ENCODE data around the gene GRIN1. TPM values are rescaled to one million over a fixed set of nuclear protein-coding genes. Genes with fewer than 3 reads are reported as not detected.

GRIN1 gene
- polyA plus RNA-seq, 10 donors: 0.07 TPM; not detected in 8

GRCh38 chr9:137213160-137214060 is 74.5 kb downstream of the GRIN1 start:
- no peak for DNase-seq

- DNase-seq: no peak
Measured at GRCh38 chr9:137214620-137215019, 75.7 kb downstream of the GRIN1 start.

- DNase-seq: no peak
Measured at GRCh38 chr9:137215196-137215986, 76.4 kb downstream of the GRIN1 start.

- DNase-seq: no peak
Measured at GRCh38 chr9:137216188-137216965, 77.4 kb downstream of the GRIN1 start.

GRCh38 chr9:137217276-137218211 is 78.6 kb downstream of the GRIN1 start:
- DNase-seq: no peak

GRCh38 chr9:137218212-137218753 is 79.3 kb downstream of the GRIN1 start:
- DNase-seq: no peak

Other genes starting within 250 kb of the GRIN1 start
- 10 to 100 TPM; 27.4 to 47.9 (median 34.4) TPM for gene FBXW5, start 194.4 kb upstream of the GRIN1 start, polyA plus RNA-seq (ENCODE audit: insufficient read length in 10 of 10)
- gene C8G, start 193.9 kb upstream of the GRIN1 start, polyA plus RNA-seq (ENCODE audit: insufficient read length in 10 of 10): 1 to 10 TPM in 1 of 10 donors, under 1 TPM in 8, not detected in 1; 0.29 to 1.0 (median 0.51) TPM
- 1 to 10 TPM in 3 of 10 donors, under 1 TPM in 7; 0.25 to 1.2 (median 0.68) TPM for gene LCN12, start 186.9 kb upstream of the GRIN1 start, polyA plus RNA-seq (ENCODE audit: insufficient read length in 10 of 10)
- 10 to 100 TPM in 8 of 10 donors, 1 to 10 TPM in 2; 2.3 to 36.3 (median 17.1) TPM for gene PTGDS, start 161.7 kb upstream of the GRIN1 start, polyA plus RNA-seq (ENCODE audit: insufficient read length in 10 of 10)
- gene LCNL1, start 156.2 kb upstream of the GRIN1 start, polyA plus RNA-seq (ENCODE audit: insufficient read length in 10 of 10): 1 to 10 TPM in 3 of 10 donors, under 1 TPM in 7; 0.14 to 1.1 (median 0.66) TPM
- gene PAXX, start 146.7 kb upstream of the GRIN1 start, polyA plus RNA-seq (ENCODE audit: insufficient read length in 10 of 10): 10 to 100 TPM; 11.8 to 28.5 (median 21.6) TPM
- 1 to 10 TPM in 2 of 10 donors, under 1 TPM in 6, not detected in 2; 0.28 to 4.7 (median 0.54) TPM for gene CLIC3, start 142.6 kb upstream of the GRIN1 start, polyA plus RNA-seq (ENCODE audit: insufficient read length in 10 of 10)
- gene ABCA2, start 110.9 kb upstream of the GRIN1 start, polyA plus RNA-seq (ENCODE audit: insufficient read length in 10 of 10): 10 to 100 TPM; 11.5 to 18.7 (median 16.7) TPM
- under 1 TPM in 4 of 10 donors, not detected in 6; 0.10 to 0.48 (median 0.12) TPM for gene FUT7, start 107.1 kb upstream of the GRIN1 start, polyA plus RNA-seq (ENCODE audit: insufficient read length in 10 of 10)
- 10 to 100 TPM; 28.5 to 53.0 (median 38.4) TPM for gene NPDC1, start 93.0 kb upstream of the GRIN1 start, polyA plus RNA-seq (ENCODE audit: insufficient read length in 10 of 10)
- 10 to 100 TPM in 6 of 10 donors, 1 to 10 TPM in 4; 7.5 to 16.5 (median 12.1) TPM for gene ENTPD2, start 85.1 kb upstream of the GRIN1 start, polyA plus RNA-seq (ENCODE audit: insufficient read length in 10 of 10)
- 1 to 10 TPM; 1.9 to 7.1 (median 3.9) TPM for gene SAPCD2, start 68.6 kb upstream of the GRIN1 start, polyA plus RNA-seq (ENCODE audit: insufficient read length in 10 of 10)
- gene UAP1L1, start 61.6 kb upstream of the GRIN1 start, polyA plus RNA-seq (ENCODE audit: insufficient read length in 10 of 10): 1 to 10 TPM; 1.5 to 3.0 (median 2.0) TPM
- gene MAN1B1, start 52.2 kb upstream of the GRIN1 start, polyA plus RNA-seq (ENCODE audit: insufficient read length in 10 of 10): 10 to 100 TPM; 31.3 to 54.4 (median 41.1) TPM
- gene DPP7, start 24.4 kb upstream of the GRIN1 start, polyA plus RNA-seq (ENCODE audit: insufficient read length in 10 of 10): 10 to 100 TPM; 21.9 to 43.1 (median 28.8) TPM
- not detected for gene LRRC26, start 30.9 kb downstream of the GRIN1 start, polyA plus RNA-seq (ENCODE audit: insufficient read length in 10 of 10)
- gene TMEM210, start 32.9 kb downstream of the GRIN1 start, polyA plus RNA-seq (ENCODE audit: insufficient read length in 10 of 10): not detected
- 10 to 100 TPM; 21.2 to 36.5 (median 29.2) TPM for gene ANAPC2, start 49.4 kb downstream of the GRIN1 start, polyA plus RNA-seq (ENCODE audit: insufficient read length in 10 of 10)
- 10 to 100 TPM; 38.2 to 72.0 (median 49.6) TPM for gene SSNA1, start 49.5 kb downstream of the GRIN1 start, polyA plus RNA-seq (ENCODE audit: insufficient read length in 10 of 10)
- 10 to 100 TPM in 2 of 10 donors, 1 to 10 TPM in 8; 5.8 to 10.9 (median 7.8) TPM for gene TPRN, start 61.6 kb downstream of the GRIN1 start, polyA plus RNA-seq (ENCODE audit: insufficient read length in 10 of 10)
- 10 to 100 TPM; 30.3 to 36.7 (median 32.2) TPM for gene TMEM203, start 66.5 kb downstream of the GRIN1 start, polyA plus RNA-seq (ENCODE audit: insufficient read length in 10 of 10)
- 10 to 100 TPM in 1 of 10 donors, 1 to 10 TPM in 9; 3.8 to 10.6 (median 6.9) TPM for gene NDOR1, start 66.5 kb downstream of the GRIN1 start, polyA plus RNA-seq (ENCODE audit: insufficient read length in 10 of 10)
- 1 to 10 TPM; 1.8 to 4.5 (median 2.4) TPM for gene RNF208, start 83.1 kb downstream of the GRIN1 start, polyA plus RNA-seq (ENCODE audit: insufficient read length in 10 of 10)
- 1 to 10 TPM in 9 of 10 donors, under 1 TPM in 1; 0.93 to 3.3 (median 2.0) TPM for gene CYSRT1, start 86.0 kb downstream of the GRIN1 start, polyA plus RNA-seq (ENCODE audit: insufficient read length in 10 of 10)
- gene RNF224, start 88.3 kb downstream of the GRIN1 start, polyA plus RNA-seq (ENCODE audit: insufficient read length in 10 of 10): 1 to 10 TPM in 7 of 10 donors, under 1 TPM in 3; 0.80 to 3.4 (median 1.5) TPM
- gene SLC34A3, start 91.7 kb downstream of the GRIN1 start, polyA plus RNA-seq (ENCODE audit: insufficient read length in 10 of 10): 1 to 10 TPM in 5 of 10 donors, under 1 TPM in 5; 0.29 to 2.0 (median 0.89) TPM
- gene TUBB4B, start 102.1 kb downstream of the GRIN1 start, polyA plus RNA-seq (ENCODE audit: insufficient read length in 10 of 10): 100 to 1,000 TPM; 125 to 258 (median 160) TPM
- under 1 TPM in 7 of 10 donors, not detected in 3; 0.16 to 0.62 (median 0.32) TPM for gene STPG3, start 112.1 kb downstream of the GRIN1 start, polyA plus RNA-seq (ENCODE audit: insufficient read length in 10 of 10)
- gene NELFB, start 116.2 kb downstream of the GRIN1 start, polyA plus RNA-seq (ENCODE audit: insufficient read length in 10 of 10): 10 to 100 TPM; 39.3 to 55.4 (median 45.0) TPM
- gene TOR4A, start 138.6 kb downstream of the GRIN1 start, polyA plus RNA-seq (ENCODE audit: insufficient read length in 10 of 10): 1 to 10 TPM; 3.9 to 7.8 (median 5.6) TPM
- 1 to 10 TPM; 2.9 to 7.5 (median 4.8) TPM for gene NRARP, start 163.1 kb downstream of the GRIN1 start, polyA plus RNA-seq (ENCODE audit: insufficient read length in 10 of 10)

Data from muscle of back (tissue), 11 donors.